GM21786 (cell line): Measurements from ENCODE around the gene ADGRA3.
"Not testable (repeated sequence)": the region's sequence is repeated elsewhere in the genome, so short reads cannot be mapped to it uniquely, and the experiment has no call there.

Source experiments
- ATAC-seq: cut with Tn5 transposase; IDR thresholded peaks from one replicate; pipeline ENCODE4 v1.9.1; 2021; ENCODE audit not compliant: unreplicated experiment

Gene ADGRA3

DNA sequence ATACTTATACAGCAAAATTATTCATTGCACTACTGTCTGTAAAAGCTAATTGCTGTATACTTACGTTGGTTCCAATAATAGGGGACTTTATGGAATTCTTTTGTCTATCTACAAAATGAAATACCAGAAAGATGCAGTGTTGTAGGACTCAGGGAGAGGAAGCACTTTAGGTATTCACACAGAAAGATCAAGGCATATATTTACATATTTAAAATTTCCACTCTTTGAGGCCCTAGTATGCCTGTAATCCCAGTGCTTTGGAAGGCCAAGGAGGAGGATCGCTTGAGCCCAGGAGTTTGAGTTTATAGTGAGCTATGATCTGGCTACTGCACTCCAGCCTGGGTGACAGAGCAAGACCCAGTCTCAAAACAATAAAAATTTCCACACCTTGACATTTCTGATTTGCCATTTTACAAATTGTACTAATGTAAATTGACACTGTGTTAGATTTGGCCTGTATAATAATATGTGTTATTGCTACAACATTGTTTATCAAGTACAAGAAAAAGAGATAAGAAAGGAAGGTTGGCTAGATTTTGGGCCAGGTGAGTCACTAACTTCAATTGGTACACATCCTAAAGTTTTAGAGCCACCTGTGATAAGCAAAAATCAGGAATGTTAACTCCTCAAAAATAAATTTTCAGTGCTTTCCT lies 35.1 kb downstream of the ADGRA3 start:
- no peak for ATAC-seq

DNA sequence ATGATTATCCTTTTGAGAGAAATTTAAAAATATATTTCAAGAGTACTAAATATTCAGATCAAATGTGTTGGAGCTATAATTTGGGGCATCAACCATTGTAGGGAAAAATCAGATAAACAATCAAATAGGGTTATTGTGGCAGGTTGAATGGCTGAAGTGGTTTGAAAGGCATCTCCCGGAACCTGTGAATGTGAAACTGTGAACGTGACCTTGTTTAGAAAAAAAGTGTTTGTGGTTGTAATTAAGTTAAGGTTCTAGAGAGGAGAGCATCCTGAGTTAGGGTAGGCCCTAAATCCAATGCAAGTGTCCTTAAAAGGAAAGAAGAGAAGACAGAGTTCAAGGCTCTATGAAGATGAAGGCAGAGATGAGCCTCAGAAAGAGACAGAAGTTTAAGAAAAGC lies 37.4 kb downstream of the ADGRA3 start:
- ATAC-seq, result no peak

DNA sequence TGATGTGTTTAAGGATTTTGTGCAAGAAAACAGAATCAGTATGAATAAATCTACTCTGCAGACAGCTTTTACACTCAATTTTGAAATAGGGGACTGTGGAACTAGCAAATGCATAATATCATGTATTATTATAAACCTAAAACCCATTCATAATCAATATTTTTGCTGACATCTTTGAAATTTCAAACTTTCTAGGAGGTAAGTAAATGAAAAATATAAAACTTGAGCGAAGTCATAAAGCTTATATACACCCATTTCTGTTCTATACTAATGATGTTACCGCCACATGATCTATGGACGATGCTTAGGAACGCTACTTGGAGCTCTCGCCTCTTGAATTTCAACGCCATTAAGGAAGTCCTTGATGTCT lies 38.1 kb downstream of the ADGRA3 start:
- ATAC-seq, result no peak

DNA sequence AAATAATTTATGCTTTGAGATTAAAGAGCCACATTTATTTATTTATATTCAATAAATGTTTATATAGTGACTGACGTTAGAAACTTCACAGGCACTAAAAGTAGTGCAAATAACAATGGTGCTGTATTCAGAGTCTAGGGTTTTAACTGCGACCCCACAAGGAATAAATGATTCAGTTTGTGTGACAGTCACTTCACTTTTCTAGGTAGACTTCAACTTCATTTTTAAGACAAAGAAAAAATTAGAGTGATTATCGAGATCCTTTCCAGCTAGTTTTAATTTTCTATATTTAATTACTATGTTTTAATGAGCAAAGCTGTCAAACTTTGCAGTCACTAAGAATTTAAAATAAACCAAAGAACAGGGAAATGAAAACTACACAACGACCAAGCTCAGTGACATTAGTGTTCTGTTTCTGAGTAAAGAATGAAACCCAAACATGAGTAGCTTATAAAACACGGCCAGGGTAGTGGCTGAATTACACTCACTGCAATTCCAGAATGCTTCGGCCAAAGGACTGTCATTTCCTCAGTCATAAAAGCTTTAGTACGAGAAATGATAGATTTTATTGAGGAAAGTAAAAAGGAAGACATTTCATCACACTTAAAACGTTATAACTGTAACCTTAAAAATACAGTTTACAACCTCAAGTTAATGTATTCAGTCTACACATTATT lies 38.6 kb downstream of the ADGRA3 start:
- no peak for ATAC-seq

DNA sequence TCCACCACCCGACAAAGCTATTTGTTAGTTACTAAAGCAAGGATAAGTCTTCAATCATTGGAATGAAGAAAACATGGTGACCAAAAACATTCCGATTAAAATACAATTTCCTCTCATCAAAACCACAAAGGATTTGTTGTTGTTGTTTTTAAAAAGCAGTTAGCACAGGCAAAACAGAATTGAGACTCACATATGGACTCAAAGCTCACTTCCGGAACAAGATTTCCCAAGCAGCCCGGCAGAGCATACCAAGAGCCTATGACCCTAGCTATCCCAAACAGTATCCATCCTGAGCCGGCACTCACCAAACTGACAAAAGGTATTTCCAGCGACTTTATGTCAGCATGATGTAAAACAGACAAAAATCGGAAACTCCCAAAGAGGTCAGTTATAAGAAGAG lies 39.9 kb downstream of the ADGRA3 start:
- no peak for ATAC-seq

DNA sequence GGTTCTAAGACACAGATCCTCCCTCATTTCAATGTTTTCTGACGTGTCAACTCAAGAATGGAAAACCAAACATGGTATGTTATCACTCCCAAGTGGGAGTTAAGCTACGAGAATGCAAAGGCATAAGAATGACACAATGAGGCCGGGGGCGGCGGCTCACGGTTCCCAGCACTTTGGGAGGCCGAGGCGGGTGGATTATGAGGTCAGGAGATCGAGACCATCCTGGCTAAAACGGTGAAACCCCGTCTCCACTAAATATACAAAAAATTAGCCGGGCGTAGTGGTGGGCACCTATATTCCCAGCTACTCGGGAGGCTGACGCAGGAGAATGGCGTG lies 40.6 kb downstream of the ADGRA3 start:
- ATAC-seq, result not testable (repeated sequence)

DNA sequence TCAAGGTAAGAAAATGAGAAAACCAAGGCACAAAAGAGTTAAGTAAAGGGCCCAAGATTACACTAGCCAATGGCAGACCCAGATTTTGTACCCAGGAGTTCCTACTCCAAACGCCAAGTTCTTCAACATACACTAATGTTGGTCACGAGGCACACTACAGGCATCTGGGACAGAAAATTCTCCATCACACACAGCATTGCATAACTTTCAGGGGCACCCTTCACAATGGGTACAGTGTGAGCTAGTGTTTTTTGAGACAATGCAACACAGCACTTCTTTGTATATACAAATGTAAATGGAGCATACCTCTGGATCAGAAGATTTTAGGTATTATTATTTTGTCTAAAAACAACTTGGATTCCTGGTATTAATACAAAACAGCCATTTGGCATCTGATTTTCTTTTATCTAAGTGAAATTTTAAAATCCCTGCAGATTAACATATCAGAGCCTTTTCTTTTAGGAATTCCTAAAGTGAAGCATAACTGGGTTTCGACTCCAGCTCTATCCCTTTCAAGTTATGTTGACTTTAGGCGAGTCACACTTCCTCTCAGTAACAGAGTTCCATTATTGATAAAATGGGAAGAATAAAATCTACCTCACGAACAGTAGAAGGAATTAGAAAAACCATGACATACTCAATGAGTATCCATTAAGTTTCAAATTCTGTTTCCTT lies 41.1 kb downstream of the ADGRA3 start:
- no peak for ATAC-seq

DNA sequence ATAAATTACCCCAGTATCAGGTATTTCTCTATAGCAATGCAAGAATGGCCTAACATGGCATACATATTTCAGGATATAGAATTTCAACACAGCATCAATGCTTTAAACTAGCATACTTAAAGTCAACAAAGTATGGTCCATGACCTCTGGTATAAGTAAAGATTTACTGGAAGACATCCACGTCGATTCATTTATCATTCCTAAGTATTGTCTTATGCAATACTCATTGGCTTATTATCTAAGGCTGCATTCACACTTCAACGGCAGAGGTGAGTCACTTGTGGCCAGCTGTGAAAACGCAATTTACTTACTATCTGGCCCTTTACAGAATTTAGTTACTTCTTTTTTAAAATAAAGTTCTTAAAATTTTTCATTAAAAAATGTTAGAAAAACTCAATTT lies 42.6 kb downstream of the ADGRA3 start:
- no peak for ATAC-seq

DNA sequence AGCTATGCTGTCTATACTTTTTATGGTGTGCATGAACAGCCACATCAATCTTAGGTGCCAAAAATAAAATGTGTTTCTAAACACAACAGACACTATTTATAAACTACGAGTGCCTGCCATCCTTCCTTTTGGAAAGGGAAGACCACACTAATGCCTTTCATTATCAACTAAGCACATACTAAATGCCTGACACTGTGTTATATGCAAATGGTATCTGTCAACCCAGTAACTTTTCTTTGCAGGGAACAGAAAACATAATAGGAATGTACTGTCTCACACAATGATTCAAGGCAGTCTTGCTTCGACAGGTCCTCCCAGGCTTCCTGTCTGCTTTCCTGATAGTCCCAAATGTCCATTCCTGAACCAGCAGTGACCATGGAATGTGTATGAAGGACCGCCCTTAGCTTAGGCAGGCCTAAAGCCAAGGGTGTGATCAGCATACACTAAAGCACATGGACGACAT lies 43.8 kb downstream of the ADGRA3 start:
- no peak for ATAC-seq

DNA sequence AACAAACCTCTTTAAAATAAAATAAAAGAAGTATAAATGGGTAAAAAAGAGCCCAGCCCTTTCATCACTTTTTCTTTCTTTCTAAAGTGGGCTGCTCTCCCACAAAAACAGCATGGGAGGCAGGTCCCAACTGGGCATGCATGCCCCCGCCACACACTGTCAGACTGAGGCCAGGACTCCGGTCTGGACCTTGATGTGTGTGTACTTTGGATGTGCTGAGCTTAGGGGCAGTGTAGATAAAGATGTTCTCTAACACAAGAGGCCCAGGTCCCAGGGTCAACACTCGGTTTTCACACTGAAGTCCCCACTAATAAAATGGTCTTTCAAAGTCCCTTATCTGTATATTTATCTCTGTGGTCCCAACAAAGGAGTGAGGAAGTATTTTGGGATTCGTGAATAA lies 44.4 kb downstream of the ADGRA3 start:
- ATAC-seq, result no peak

DNA sequence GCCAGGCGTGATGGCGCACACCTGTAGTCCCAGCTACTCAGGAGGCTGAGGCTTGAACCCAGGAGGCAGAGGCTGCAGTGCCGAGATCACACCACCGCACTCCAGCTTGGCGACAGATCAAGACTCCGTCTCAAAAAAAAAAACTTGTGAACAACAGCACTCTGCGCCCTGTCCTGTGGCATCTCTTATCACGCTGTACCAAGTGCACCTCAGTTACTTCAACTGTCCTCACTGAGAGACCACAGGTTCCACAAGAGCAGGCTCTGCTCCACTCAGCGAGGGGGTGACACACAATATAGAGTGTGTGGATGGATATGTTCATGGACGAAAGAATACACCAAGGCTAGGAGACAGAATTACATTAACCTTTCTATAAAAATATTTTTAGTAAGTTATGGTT lies 49.3 kb downstream of the ADGRA3 start:
- no peak for ATAC-seq

DNA sequence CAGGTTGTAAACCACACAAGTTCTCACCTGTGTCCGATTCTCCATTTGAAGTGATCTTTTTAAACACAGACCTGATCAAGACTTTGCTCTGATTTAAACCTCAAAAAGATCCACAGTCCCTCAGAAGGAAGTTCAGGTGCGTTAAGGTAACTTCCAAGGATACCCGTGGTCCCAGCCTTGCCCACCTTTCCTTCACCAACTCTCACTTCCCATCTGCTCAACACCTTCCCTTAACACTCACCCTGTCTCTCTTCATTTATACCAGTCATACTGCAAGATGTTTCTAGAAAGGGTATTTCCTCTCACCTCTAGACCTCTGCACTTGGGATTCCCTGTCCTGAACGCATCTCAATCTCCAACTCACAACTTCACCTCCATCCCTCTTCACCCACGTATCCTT lies 49.9 kb downstream of the ADGRA3 start:
- no peak for ATAC-seq

DNA sequence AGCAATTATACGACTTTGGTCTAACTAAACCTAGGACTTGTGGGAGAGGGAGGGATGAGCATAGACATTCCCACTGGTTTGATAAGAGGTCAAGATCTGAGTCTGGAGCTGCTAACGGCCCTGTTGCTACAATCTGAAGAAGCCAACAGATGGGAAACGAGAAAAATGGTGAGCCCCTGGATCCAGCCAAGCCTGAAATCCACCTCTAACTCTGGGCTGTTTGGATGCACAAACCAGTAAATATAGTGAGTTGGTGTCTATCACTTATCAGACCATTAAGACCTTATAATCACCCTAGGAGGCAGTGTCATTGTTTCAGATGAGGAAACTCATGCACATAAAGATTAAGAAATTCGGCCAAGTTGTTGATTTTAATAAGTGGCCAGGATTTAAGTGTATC lies 50.5 kb downstream of the ADGRA3 start:
- no peak for ATAC-seq

DNA sequence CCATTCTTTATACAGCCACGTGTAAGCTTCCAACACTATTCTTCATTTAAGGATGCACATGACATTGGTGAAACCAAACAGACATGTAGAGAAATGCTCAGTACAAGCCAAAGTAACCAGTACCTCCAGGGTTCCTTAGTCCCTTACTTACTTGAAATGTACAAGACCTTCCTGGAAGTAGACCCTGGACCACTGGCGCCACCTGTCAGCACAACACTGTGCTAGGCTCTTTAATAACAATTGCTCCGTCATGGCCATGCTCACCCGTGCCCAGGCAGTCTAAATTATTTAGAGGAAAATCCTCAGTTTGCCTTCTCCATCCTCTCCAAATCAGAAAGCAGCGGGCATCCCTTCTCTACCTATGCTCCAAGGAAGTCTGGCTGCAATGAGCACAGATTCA lies 52.7 kb downstream of the ADGRA3 start:
- ATAC-seq, result no peak

DNA sequence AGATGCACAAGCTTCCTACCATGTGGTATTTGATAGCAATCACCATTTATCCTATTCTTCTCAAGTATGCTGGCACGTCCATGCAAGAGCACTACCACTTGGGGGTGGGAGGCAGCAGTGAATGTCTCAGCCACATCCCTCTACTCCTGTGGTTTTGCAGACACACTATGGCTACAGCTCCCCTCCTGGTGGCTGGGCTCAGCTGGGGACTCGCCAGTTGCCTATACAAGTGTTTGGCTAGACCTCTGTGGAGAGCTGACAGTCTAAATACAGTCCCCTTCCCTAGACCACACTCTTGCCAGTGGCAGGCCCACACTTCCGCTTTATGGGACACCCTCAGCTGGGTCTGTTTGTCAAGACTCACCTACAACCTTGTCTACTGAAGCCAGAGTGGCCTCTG lies 53.2 kb downstream of the ADGRA3 start:
- ATAC-seq, result no peak

DNA sequence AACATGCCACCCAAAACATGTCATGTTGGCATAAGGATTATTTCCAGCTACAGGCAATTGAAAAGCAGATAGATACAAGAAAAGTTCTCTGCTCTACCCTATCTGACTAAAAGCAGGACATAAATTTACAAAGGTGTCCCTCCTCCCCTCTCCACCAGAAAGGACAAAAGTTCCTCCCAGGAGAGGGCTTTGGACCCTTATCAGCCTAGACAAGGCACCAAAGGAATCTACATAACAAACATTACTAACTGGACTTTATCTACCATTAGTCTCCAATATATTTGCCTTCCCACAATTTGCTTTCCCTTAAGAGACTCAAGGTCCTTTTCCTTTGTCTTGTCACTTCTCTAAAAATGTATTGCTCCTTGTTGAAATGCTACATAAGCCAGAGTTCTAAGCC lies 55.6 kb downstream of the ADGRA3 start:
- no peak for ATAC-seq

DNA sequence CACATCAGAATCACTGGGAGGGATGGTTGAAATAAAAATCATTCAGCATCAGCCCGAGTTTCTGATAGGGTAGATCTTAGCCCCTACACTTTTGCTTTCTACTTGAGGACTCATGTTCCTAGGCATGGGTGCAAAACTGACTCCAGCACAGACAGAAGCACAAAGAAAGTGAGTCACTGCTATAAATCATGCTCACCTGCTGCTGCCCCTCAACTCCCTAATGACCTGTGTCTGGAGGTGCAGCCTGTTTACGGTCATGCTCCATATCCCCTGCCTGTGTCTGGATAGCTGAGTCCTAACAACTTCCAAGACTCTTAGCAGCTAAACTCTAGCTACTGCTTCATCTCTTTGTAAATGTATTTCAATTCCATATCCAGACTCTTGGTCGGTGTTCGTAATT lies 57.8 kb downstream of the ADGRA3 start:
- no peak for ATAC-seq

DNA sequence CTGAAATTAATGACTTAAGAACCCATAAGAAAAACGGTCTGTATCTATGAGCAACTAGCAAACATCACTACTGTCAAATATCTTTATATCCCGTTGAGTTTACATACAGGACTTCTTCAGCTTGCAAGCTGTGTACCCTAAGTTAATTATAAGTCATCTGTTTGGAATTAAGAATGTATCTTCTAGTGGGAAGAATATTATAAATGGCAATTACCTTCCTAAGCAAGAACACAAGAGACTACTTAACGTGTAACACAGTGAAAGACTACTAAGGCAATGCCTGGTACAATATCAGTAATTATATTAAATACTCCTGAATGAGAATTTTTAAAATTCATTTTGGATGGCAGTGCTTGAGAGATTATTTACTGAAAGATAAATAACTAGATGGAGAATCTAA lies 58.5 kb downstream of the ADGRA3 start:
- no peak for ATAC-seq

DNA sequence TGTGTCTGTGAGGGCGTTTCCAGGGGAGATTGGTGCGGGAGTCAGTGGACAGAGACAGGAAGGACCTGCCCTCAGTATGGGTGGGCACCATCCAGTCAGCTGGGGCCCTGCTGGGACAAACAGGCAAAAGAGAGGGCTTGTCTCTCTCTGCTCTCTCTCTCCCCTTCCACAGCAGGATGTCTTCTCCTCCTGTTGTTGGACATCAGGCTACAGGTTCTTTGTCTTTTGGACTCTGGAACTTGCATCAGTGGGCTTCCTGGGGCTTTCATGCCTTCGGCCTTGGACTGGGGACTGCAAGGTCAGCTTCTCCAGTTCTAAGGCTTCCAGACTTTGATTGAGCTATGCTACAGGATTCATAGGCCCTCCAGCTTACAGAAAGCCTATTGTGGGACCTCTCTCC lies 59.6 kb downstream of the ADGRA3 start:
- ATAC-seq, result no peak

DNA sequence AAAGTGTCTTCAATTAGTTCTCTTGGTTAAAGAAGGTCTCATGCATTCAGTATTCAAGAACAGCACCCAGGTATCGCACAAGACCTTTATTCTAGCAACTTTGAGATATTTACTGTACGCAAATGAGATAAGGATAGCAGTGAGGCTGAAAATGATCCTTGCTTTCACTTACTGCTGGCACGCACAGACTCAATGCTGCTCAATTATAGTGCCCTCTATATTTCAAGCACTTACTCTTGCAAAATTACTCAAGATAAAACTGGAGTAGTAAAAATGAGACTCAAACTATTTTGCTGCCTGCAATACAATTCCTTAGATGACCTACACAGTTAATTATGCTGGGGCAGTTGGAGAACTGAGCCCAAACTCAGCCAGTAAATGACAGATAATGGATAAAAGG lies 60.9 kb downstream of the ADGRA3 start:
- no peak for ATAC-seq

DNA sequence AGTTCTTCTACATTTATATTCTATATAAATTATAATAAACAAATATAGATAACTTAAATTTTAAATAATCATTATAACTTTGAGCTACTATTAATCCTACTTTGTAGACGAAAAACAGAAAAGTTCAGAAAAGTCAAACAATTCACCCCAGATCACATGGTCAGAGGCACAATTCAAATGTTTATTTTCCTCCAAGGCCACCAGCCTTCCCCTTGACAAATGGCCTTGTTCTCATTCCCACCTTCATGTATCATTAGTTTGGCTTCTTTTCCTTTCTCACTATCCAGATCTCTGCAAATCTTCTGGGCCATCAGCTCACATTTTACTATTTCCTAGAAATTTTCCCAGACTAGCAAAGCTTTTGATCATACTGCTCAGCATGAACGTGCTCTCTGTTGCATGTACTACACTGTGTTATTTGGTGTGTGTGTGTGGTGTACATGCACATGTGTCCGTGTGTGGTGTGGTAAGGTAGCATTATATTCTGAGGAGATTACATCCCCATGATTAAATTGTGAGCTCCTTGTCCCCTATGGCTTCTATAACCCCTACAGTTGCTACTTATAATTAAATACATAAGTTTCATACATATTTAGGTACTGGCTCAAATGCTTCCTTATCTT lies 61.5 kb downstream of the ADGRA3 start:
- no peak for ATAC-seq

DNA sequence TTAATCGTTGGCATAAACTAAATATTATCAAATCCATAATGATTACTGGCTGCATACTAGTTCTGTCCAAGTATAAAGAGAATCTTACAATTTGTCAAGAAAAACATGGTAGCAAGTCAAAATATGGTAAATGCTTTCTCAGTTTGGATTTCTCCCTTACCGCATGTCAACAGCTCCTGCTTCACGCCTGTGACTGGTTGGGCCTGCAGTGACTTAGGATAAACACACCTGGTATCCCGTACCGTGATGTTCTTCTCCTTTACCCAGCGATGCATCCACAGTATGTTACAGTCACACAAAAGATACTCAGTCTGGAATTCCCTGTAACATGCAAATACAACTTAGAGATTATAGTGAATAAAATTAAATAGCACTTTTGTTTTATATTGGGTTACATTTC lies 71.1 kb downstream of the ADGRA3 start:
- ATAC-seq, result no peak
